H9 (cell line): Measurements from ENCODE around the gene RAET1L. TPM values are rescaled to one million over a fixed set of nuclear protein-coding genes. Genes with fewer than 3 reads are reported as not detected.

Experiments used
- DNase-seq: peaks from one replicate; pipeline ENCODE4 v3.0.0-alpha.2; 2017
- H2AFZ ChIP-seq: one replicate; pipeline ENCODE4 v1.6.1; 2013; ENCODE audit warnings: mild to moderate bottlenecking, low read length, control low read depth, moderate library complexity
- H2AK5ac ChIP-seq: 2 replicates; pipeline ENCODE4 v1.6.1; 2013; ENCODE audit warnings: low read length, control low read depth, mixed read lengths; ENCODE audit not compliant: insufficient read length
- H2BK120ac ChIP-seq: one replicate; pipeline ENCODE4 v1.6.1; 2013; ENCODE audit warnings: low read depth, mild to moderate bottlenecking, low read length, control low read depth, inconsistent platforms; ENCODE audit not compliant: poor library complexity, severe bottlenecking
- H2BK12ac ChIP-seq: 2 replicates; pipeline ENCODE4 v1.6.1; 2013; ENCODE audit warnings: low read length, control low read depth, mixed read lengths, low read depth; ENCODE audit not compliant: insufficient read length
- H2BK15ac ChIP-seq: 2 replicates; pipeline ENCODE4 v1.6.1; 2013; ENCODE audit warnings: low read depth, low read length, control low read depth
- H2BK20ac ChIP-seq: one replicate; pipeline ENCODE4 v1.6.1; 2013; ENCODE audit warnings: low read depth, mild to moderate bottlenecking, low read length, control low read depth, inconsistent platforms; ENCODE audit not compliant: poor library complexity, severe bottlenecking
- H2BK5ac ChIP-seq: 2 replicates; pipeline ENCODE4 v1.6.1; 2013; ENCODE audit warnings: low read length, control low read depth, mixed read lengths; ENCODE audit not compliant: insufficient read length
- H3K14ac ChIP-seq: 2 replicates; pipeline ENCODE4 v1.6.1; 2013; ENCODE audit warnings: low read length, control low read depth; ENCODE audit not compliant: insufficient read depth
- H3K18ac ChIP-seq: 2 replicates; pipeline ENCODE4 v1.6.1; 2013; ENCODE audit warnings: low read depth, mild to moderate bottlenecking, mixed read lengths, low read length, control low read depth; ENCODE audit not compliant: insufficient read length
- H3K23ac ChIP-seq: 2 replicates; pipeline ENCODE4 v1.6.1; 2013; ENCODE audit warnings: low read length, control low read depth, mixed read lengths, low read depth; ENCODE audit not compliant: insufficient read length
- H3K23me2 ChIP-seq: 2 replicates; pipeline ENCODE4 v1.6.1; 2013; ENCODE audit warnings: low read depth, mild to moderate bottlenecking, mixed read lengths, low read length, control low read depth; ENCODE audit not compliant: insufficient read length, poor library complexity, severe bottlenecking
- H3K27ac ChIP-seq: 2 replicates; pipeline ENCODE4 v1.5.1; 2013; ENCODE audit warnings: low read length, control low read depth, mixed read lengths, low read depth; ENCODE audit not compliant: insufficient read length
- H3K27me3 ChIP-seq: 2 replicates; pipeline ENCODE4 v1.6.1; 2013; ENCODE audit warnings: low read length, control low read depth, inconsistent platforms; ENCODE audit not compliant: insufficient read depth
- H3K4ac ChIP-seq: 2 replicates; pipeline ENCODE4 v1.6.1; 2013; ENCODE audit warnings: low read depth, mild to moderate bottlenecking, control low read depth, inconsistent platforms, low read length, moderate library complexity
- H3K4me1 ChIP-seq: 2 replicates; pipeline ENCODE4 v1.6.1; 2013; ENCODE audit warnings: low read length, control low read depth, inconsistent platforms; ENCODE audit not compliant: insufficient read depth
- H3K4me2 ChIP-seq: 2 replicates; pipeline ENCODE4 v1.6.1; 2013; ENCODE audit warnings: low read length, control low read depth, mixed read lengths; ENCODE audit not compliant: insufficient read length, insufficient read depth
- H3K56ac ChIP-seq: 2 replicates; pipeline ENCODE4 v1.6.1; 2013; ENCODE audit warnings: low read depth, mild to moderate bottlenecking, mixed read lengths, low read length, control low read depth; ENCODE audit not compliant: insufficient read length
- H3K79me1 ChIP-seq: 2 replicates; pipeline ENCODE4 v1.6.1; 2013; ENCODE audit warnings: low read depth, mild to moderate bottlenecking, moderate library complexity, low read length, control low read depth, inconsistent platforms; ENCODE audit not compliant: insufficient read depth, poor library complexity, severe bottlenecking
- H3K79me2 ChIP-seq: 2 replicates; pipeline ENCODE4 v1.6.1; 2013; ENCODE audit warnings: low read length, control low read depth, inconsistent platforms; ENCODE audit not compliant: insufficient read depth
- H3K9ac ChIP-seq: 2 replicates; pipeline ENCODE4 v1.6.1; 2013; ENCODE audit warnings: low read length, control low read depth, mixed read lengths; ENCODE audit not compliant: insufficient read length; ENCODE audit errors: extremely low read depth
- H3K9me3 ChIP-seq: one replicate; pipeline ENCODE4 v1.6.1; 2013; ENCODE audit warnings: low read depth, low read length, inconsistent platforms; ENCODE audit not compliant: control insufficient read depth
- H3T11ph ChIP-seq: one replicate; pipeline ENCODE4 v1.6.1; 2013; ENCODE audit warnings: mild to moderate bottlenecking, low read length, control low read depth, inconsistent platforms
- H4K20me1 ChIP-seq: one replicate; pipeline ENCODE4 v1.6.1; 2013; ENCODE audit not compliant: control insufficient read depth, insufficient read length, insufficient read depth
- H4K5ac ChIP-seq: 2 replicates; pipeline ENCODE4 v1.6.1; 2013; ENCODE audit warnings: low read depth, mild to moderate bottlenecking, mixed read lengths, low read length, control low read depth; ENCODE audit not compliant: insufficient read length
- H4K8ac ChIP-seq: replicated peaks from 2 replicates; pipeline ENCODE4 v1.6.1; 2013; ENCODE audit warnings: low read length, control low read depth, mixed read lengths, low read depth; ENCODE audit not compliant: insufficient read length
- H4K91ac ChIP-seq: 2 replicates; pipeline ENCODE4 v1.6.1; 2013; ENCODE audit warnings: low read depth, mild to moderate bottlenecking, moderate library complexity, mixed read lengths, low read length, control low read depth; ENCODE audit not compliant: insufficient read length
- H3K27ac Mint-ChIP-seq, 3 experiments: 2 replicates in 2 of 3; 3 replicates in 1 of 3; pipeline ENCODE4 v1.8.0; 2020 to 2021; ENCODE audit warnings: mixed read lengths in 3 of 3, mild to moderate bottlenecking in 1 of 3, moderate library complexity in 1 of 3
- H3K27me3 Mint-ChIP-seq: 2 replicates; pipeline ENCODE4 v1.8.0; 2021; ENCODE audit warnings: low read depth, mild to moderate bottlenecking, moderate library complexity, mixed read lengths
- H3K36me3 Mint-ChIP-seq, 3 experiments: 2 replicates in 2 of 3; 3 replicates in 1 of 3; pipeline ENCODE4 v1.8.0; 2020 to 2021; ENCODE audit warnings: low read depth in 3 of 3, mixed read lengths in 3 of 3; ENCODE audit not compliant: insufficient read depth in 1 of 3
- H3K4me1 Mint-ChIP-seq, 2 experiments: 2 replicates each; pipeline ENCODE4 v1.8.0; 2020; ENCODE audit warnings: mixed read lengths in 2 of 2
- H3K4me3 Mint-ChIP-seq, 2 experiments: 2 replicates in 1 of 2; 3 replicates in 1 of 2; pipeline ENCODE4 v1.8.0; 2020 to 2021; ENCODE audit warnings: mild to moderate bottlenecking in 2 of 2, mixed read lengths in 2 of 2, moderate library complexity in 1 of 2
- H3K9me3 Mint-ChIP-seq, 2 experiments: 2 replicates in 1 of 2; 3 replicates in 1 of 2; pipeline ENCODE4 v1.8.0; 2020; ENCODE audit warnings: mild to moderate bottlenecking in 2 of 2, mixed read lengths in 2 of 2, moderate library complexity in 1 of 2
- CTCF ChIP-seq: fragments of 200-600 bp; sonication (generic); conservative IDR thresholded peaks from 3 replicates; pipeline ENCODE4 v1.8.0; 2021; ENCODE audit warnings: antibody characterized with exemption, mild to moderate bottlenecking
- WGBS: extraction: QIAGEN DNeasy Blood & Tissue Kit; methylation state at CpG from one replicate; pipeline ENCODE4 v1.1.7; 2013; ENCODE audit warnings: missing lambda C conversion rate, low lambda C conversion rate, mixed read lengths; ENCODE audit not compliant: insufficient read length; ENCODE audit errors: extremely low coverage; 5-methylcytosine and 5-hydroxymethylcytosine counted together
- total RNA-seq: library from RNA; stranded (reverse); gene quantifications from 2 replicates; pipeline ENCODE4 v1.2.1, GENCODE V29; 2021

RAET1L gene
- total RNA-seq, 1 experiment from 2014 or later, result not detected

- no peaks in the 10 kb centered on the region for H3K79me1 ChIP-seq
- DNase-seq, result no peak
- H4K8ac ChIP-seq, result no peak overlapping the region
- H3K79me2 ChIP-seq, result no peaks in the 10 kb centered on the region
- peaks cover 6 to 9% of the 10 kb centered on the region in 2 experiments; a peak in 3 of 4 replicates for H3K4me1 Mint-ChIP-seq
- H3K23me2 ChIP-seq, result no peaks in the 10 kb centered on the region
- H4K20me1 ChIP-seq, result no peaks in the 10 kb centered on the region
- H3K27me3 ChIP-seq, result peaks cover 2% of the 10 kb centered on the region; the same call in 1 of the 2 replicates
- H2BK120ac ChIP-seq, result no peak overlapping the region
- H3K18ac ChIP-seq, result no peak overlapping the region
- no peak for TF ChIP-seq CTCF
- no peaks in the 10 kb centered on the region for H3K9me3 Mint-ChIP-seq
- H3K27ac Mint-ChIP-seq, result peak overlapping the region in 1 of 3 experiments; percentile 93; a peak in 1 of 7 replicates
- no peak overlapping the region for H3K4ac ChIP-seq
- H3K56ac ChIP-seq, result no peak overlapping the region
- H2BK12ac ChIP-seq, result no peak overlapping the region
- no peak overlapping the region for H3K9ac ChIP-seq
- H4K5ac ChIP-seq, result no peak overlapping the region
- no peak overlapping the region for H3K23ac ChIP-seq
- no peak overlapping the region for H3T11ph ChIP-seq
- H2BK5ac ChIP-seq, result no peak overlapping the region
- H3K27me3 Mint-ChIP-seq, result peaks cover 37% of the 10 kb centered on the region
- no peak overlapping the region for H3K4me2 ChIP-seq
- H3K9me3 ChIP-seq, result no peaks in the 10 kb centered on the region
- no CpG with 5 or more reads among the region's 9 CpGs for WGBS
- H3K14ac ChIP-seq, result no peak overlapping the region
- no peak overlapping the region for H3K27ac ChIP-seq
- no peak overlapping the region for H2BK15ac ChIP-seq
- H3K4me1 ChIP-seq, result no peaks in the 10 kb centered on the region
- no peak overlapping the region for H2AFZ ChIP-seq
- H4K91ac ChIP-seq, result no peak overlapping the region
- H2AK5ac ChIP-seq, result no peak overlapping the region
- no peak overlapping the region for H2BK20ac ChIP-seq
- H3K4me3 Mint-ChIP-seq, result no peak overlapping the region
- H3K36me3 Mint-ChIP-seq, result no peaks in the 10 kb centered on the region
Measured at GRCh38 chr6:150026976-150027805, 1.9 kb upstream of the RAET1L start.
